Fibroblast of peridontal ligament (primary cell): ENCODE results near the gene ANKRD13B.

Experiments used
- DNase-seq: peaks from one replicate; pipeline ENCODE4 v3.0.0-alpha.2; 2010; ENCODE audit errors: extremely low read depth

The ANKRD13B gene

GRCh38 chr17:29581583-29582253 is 11.2 kb upstream of the ANKRD13B start:
- no peak for DNase-seq

GRCh38 chr17:29582254-29582765 is 10.6 kb upstream of the ANKRD13B start:
- no peak for DNase-seq

GRCh38 chr17:29582772-29583171 is 10.2 kb upstream of the ANKRD13B start:
- DNase-seq = no peak

GRCh38 chr17:29583324-29584248 is 9.3 kb upstream of the ANKRD13B start:
- DNase-seq = no peak

GRCh38 chr17:29584452-29585079 is 8.4 kb upstream of the ANKRD13B start:
- DNase-seq = no peak

GRCh38 chr17:29585080-29585751 is 7.7 kb upstream of the ANKRD13B start:
- DNase-seq = no peak

- DNase-seq = no peak
Measured at GRCh38 chr17:29586676-29587469, 6.1 kb upstream of the ANKRD13B start.

GRCh38 chr17:29587591-29587990 is 5.3 kb upstream of the ANKRD13B start:
- no peak for DNase-seq

GRCh38 chr17:29588017-29588561 is 4.8 kb upstream of the ANKRD13B start:
- no peak for DNase-seq

- DNase-seq = no peak
Measured at GRCh38 chr17:29588562-29589411, 4.1 kb upstream of the ANKRD13B start.

GRCh38 chr17:29589524-29590410 is 3.2 kb upstream of the ANKRD13B start, which contains the start of gene GIT1:
GIT1 (minus strand) TSS chr17:29589648; CDS start chr17:29589378, 270 bp downstream.
- peak; percentile 66 for DNase-seq

- DNase-seq = peak; percentile 60
Measured at GRCh38 chr17:29590411-29591145, 2.4 kb upstream of the ANKRD13B start.

GRCh38 chr17:29591146-29591736 is 1.7 kb upstream of the ANKRD13B start:
- no peak for DNase-seq

GRCh38 chr17:29591737-29592608 is 959 bp upstream of the ANKRD13B start:
- DNase-seq = peak; percentile 61

GRCh38 chr17:29593591-29594518 is 923 bp downstream of the ANKRD13B start:
- DNase-seq = no peak
